SK-MEL-5 (cell line): Measurements from ENCODE around the gene DNAJC15. TPM values are rescaled to one million over a fixed set of nuclear protein-coding genes. Genes with fewer than 3 reads are reported as not detected.

Experiments
- DNase-seq: peaks from one replicate; pipeline ENCODE4 v3.0.0-alpha.2; 2016; ENCODE audit warnings: low read depth, low spot score
- in situ Hi-C: cut with HindIII; loops from 2 replicates; pipeline ENCODE4 v1.10.0; 2016; ENCODE audit warnings: low sequenced_read_pairs, high pct_unique_total_duplicates, low pct_unique_long_range_greater_than_20kb
- total RNA-seq: library from RNA; depleted of rRNA; stranded (reverse); fragments of >200 nt; shearing (Covaris generic); gene quantifications from 2 replicates; pipeline ENCODE4 v1.2.3, GENCODE V29; 2014

DNAJC15 gene
- total RNA-seq, 1 experiment from 2014 or later: 33.2 TPM

DNA sequence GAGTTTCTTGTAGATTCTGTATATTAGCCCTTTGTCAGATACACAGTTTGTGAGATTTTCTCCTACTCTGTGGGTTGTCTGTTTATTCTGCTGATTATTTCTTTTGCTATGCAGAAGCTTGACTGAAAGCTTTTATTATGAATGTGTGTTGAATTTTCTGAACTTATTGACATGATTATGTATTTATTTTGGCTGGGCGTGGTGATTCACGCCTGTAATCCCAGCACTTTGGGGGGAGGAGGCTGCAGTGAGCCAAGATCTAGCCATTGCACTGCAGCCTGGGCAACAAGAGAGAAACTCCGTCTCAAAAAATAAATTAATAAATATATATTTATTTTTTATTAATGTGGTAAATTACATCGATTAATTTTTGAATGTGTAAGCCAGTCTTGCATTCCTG, 78.9 kb downstream of the DNAJC15 start:
- DNase-seq: no peak
- in situ Hi-C loops: no loop called here

- no peak for DNase-seq
- in situ Hi-C loops: no loop called here
These were observed 84.4 kb downstream of the DNAJC15 start for GRCh38 chr13:43107780-43108179.

DNA sequence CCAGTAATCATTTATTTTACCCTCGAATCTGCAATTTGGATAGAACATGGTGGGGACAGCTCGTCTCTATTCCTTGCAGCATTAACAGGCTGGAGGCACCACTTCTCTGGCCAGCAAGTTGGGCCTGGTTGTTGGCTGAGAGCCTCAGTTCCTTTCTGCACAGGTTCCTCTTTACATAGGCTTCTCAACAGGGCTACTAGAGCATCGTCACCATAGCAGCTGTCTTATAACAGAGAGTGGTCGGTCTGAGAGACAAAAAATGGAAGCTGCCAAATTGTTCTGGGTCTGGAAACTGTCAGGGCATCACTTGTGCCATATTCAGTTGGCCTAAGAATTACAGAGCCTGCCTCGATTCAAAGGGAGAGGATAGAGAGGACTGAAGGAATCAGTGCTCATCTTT, 86.7 kb downstream of the DNAJC15 start:
- DNase-seq: no peak
- in situ Hi-C loops: no loop called here

GRCh38 chr13:43110658-43111057, 87.3 kb downstream of the DNAJC15 start:
- in situ Hi-C loops: no loop called here
- no peak for DNase-seq

DNA sequence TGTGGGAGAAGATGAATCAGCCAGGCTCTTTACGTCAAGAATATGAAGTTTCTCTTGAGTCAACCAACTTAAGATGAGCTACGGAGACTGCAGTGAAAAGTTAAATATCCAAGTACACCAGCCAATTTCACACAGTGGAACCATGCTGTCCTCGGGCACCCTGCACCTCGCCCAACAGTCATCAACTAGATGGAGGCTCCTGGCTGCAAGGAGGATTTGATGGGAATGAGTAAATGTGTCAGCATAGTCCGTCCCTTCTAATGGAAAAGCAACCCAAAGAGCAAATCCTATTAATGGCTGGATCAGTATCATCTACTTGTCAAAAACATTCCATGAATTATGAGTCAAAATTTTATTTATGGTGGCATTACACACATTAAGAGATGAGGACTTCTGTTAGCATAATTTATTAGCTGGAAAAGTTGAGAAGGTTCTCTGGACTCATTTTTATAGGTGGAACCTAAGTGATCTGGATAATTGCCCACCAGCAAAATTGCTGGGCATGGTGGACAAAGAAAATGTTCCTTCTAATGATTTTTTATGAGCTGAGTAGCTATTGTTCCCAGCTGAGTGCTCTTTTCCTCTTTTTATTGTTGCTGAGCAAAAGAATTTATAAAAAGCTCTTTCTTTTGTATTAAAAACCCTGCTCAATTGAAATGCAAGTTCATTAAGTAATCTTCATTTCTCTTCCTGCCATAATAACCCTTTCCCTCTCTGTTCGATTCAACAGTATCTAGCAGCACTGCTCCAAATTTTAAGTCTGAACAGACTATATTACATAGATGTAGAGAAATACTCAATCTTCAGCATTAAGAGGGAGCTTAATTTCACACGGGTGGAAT, 88.4 kb downstream of the DNAJC15 start:
- in situ Hi-C loops: no loop called here
- no peak for DNase-seq

DNA sequence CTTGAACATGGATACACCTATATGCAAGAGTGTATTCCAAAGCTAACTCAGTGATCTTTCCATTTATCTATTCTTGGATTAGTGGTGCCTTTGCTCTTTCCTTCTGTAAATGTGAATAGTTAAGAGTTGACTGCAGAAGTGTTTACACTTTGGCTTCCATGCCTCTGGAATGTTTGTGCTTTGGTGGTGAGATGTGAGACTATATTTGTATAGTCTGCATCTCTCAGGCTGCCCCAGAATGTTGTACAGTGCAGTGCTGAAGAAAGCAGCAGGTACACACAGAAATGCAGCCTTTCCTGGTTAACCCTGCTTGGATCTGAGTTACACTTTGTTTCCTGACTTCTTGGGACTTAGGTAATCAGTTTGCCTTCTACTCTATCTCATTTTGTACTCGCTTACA, 90.2 kb downstream of the DNAJC15 start:
- DNase-seq: no peak
- in situ Hi-C loops: no loop called here

DNA sequence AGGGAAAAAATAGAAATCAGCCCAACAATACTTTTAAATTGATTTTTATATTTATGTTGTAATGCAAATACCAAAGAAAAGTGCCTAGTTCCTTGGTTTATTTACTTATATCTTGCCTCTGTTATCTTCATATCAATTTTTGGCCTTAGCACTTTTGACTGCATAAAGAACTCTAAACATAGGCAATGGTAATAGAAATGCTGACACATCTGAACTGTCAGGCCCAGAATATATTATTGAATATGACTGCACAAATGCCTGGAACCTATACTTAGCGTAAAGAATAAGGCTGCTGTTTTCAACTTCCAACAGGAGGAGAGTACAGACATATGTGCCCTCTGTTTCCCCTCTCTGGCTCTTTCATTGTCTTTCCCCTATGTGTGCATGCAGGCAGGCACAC, 91.1 kb downstream of the DNAJC15 start:
- in situ Hi-C loops: no loop called here
- no peak for DNase-seq

DNA sequence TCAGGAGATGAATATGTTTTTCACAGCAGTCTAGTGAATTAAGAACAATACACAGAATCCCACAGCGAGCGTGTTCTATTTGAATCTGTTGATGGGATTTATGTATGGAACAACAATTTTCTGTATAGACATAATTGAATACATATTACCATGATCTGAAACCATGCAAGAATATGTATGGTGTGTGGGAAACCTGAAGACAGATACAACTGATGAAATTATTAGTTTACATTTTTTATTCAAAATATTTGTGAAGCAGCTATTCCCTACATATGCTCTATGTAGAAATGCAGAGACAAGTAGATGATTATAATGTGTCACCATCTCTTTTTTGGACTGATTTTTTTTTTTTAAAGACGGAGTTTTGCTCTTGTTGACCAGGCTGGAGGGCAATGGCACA, 91.8 kb downstream of the DNAJC15 start:
- DNase-seq: no peak
- in situ Hi-C loops: no loop called here

GRCh38 chr13:43116242-43116641, 92.9 kb downstream of the DNAJC15 start:
- DNase-seq: peak; percentile 15
- in situ Hi-C loops: no loop called here

DNA sequence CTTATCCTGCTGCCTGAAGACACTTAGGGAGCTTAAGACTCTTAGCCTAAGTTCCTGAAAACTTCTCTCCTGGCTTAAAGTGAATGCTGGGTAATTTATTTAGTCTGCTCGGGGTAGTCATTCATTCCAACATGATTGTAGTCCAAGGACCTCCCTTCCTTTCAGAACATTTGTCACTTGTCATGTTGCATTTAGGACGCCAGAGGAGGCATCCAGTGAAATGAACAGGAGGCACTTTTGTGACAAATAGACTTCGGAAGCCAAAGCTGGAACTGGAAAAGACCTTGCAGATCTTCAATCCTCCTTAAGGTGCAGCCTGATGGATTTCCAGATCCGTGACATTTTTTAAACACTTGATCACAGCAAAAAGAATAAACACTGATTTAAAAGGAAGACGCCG, 95.1 kb downstream of the DNAJC15 start:
- in situ Hi-C loops: no loop called here
- DNase-seq: no peak

- DNase-seq: no peak
- in situ Hi-C loops: no loop called here
These were observed 95.8 kb downstream of the DNAJC15 start for GRCh38 chr13:43119206-43119605.

GRCh38 chr13:43122791-43123190, 99.4 kb downstream of the DNAJC15 start:
- DNase-seq: no peak
- in situ Hi-C loops: no loop called here

DNA sequence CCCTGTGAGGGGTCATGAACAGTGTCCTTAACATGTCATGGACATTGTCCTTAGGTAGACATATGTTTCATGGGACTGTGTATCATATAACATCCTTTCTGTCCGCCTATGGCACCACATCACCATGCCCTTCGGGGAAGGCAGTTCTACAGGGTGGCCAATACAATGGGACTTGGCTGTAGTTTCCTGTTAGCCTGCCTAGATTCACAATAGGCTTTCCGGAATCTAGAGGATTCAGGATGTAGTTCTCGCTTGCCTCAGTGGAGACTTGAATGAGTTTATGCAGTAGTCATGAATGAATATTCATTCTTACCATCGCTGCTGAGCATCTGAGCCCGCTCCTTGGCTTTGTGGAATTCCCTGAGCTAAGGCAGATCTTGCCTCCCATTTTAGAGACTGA, 100.5 kb downstream of the DNAJC15 start:
- DNase-seq: no peak
- in situ Hi-C loops: no loop called here

- in situ Hi-C loops: no loop called here
- DNase-seq: no peak
These were observed 101.1 kb downstream of the DNAJC15 start for GRCh38 chr13:43124490-43124889.

DNA sequence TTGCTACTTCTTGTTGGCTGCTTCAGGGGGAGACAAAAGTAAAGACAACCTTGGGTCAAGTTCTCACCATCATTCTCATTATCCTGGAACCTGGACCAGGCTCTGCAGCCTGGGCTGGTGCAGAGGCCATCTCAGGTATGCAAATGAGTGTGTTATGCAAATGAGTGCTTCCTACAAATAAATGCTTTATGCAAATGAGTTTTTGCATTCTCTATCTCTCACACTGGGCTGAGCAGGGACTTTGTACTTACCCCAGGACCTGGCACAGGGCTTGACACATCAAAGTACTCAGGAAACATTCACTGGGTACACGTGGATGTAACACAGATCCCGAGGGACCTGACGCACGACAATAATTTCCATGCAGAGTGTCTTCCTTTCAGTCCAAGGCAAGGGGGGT, 103.0 kb downstream of the DNAJC15 start:
- in situ Hi-C loops: no loop called here
- DNase-seq: no peak

GRCh38 chr13:43127103-43127798, 103.9 kb downstream of the DNAJC15 start:
- in situ Hi-C loops: no loop called here
- DNase-seq: no peak

GRCh38 chr13:43127827-43128226, 104.4 kb downstream of the DNAJC15 start:
- in situ Hi-C loops: no loop called here

DNA sequence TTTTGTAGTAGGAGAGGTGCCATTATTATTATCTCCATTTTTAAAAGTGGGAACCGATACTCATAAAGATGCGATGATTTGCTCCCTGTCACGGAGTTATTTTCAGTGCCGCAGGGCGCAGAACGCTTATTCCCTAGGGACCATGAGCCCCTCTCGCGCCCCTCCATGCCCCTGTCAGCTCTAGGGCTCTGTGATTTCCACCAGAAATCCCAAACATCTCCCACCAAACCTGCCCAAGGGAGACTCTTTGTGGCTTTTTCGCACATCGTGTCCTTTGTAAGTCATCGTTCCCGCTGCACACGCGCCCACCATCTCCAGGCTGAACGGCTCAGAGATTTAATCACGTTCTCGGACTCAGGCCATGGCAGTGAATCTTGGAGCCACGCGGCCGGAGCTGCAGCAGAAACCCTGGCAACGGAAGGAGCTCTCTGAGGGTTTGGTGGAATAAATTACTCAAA, 105.1 kb downstream of the DNAJC15 start:
- DNase-seq: no peak
- in situ Hi-C loops: no loop called here

More at GRCh38 chr13:43127827-43128226, 104.4 kb downstream of the DNAJC15 start:
- no peak for DNase-seq

GRCh38 chr13:43129066-43129465, 105.7 kb downstream of the DNAJC15 start:
- DNase-seq: no peak
- in situ Hi-C loops: no loop called here
